HUDEP-2 (cell line): Measurements from ENCODE around the gene BMPR1A.

Experiments
- DNase-seq, 76 experiments: peaks; one replicate each; lab custom pipeline; 2025; ENCODE audit not compliant: unreplicated experiment in 76 of 76; lab: John Stamatoyannopoulos, UW

Gene BMPR1A

DNA sequence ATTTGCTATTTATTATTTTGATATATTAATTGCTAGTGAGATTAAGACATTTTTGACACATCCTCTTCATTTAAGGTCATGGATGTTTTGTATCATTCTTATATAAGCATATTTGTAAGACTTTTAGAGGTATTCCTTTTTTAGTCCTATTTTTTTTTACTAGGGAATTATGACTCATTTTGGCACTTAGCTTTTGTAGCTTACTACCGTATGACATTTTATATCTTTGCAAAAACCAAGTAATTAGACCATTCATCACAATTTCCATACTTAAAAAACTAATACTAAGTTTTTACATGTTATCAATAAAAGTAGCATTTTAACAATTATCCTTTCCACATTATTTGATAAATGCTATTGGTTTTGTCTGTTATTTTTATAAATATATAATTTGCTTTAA lies 41.6 kb downstream of the BMPR1A start:
- no peak for DNase-seq

DNA sequence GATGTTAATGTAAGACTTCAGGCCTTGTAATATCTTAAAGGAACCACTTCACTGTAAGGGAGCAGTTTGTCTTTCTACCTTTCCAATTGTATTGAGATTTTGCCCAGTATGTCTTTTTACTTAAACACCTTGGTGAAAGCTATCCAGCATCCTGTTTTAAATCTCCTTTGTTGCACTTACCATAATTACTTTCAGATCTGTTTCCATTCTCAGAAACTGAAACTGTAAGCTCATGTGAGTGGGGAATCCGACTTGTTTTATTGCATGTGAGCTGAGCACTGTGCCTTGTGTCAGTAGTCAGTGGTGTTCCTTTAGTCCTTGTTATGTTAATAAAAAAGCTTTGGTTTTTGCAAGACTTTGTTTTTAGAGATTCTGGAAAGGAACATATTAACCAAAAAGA lies 42.2 kb downstream of the BMPR1A start:
- DNase-seq, result no peak

DNA sequence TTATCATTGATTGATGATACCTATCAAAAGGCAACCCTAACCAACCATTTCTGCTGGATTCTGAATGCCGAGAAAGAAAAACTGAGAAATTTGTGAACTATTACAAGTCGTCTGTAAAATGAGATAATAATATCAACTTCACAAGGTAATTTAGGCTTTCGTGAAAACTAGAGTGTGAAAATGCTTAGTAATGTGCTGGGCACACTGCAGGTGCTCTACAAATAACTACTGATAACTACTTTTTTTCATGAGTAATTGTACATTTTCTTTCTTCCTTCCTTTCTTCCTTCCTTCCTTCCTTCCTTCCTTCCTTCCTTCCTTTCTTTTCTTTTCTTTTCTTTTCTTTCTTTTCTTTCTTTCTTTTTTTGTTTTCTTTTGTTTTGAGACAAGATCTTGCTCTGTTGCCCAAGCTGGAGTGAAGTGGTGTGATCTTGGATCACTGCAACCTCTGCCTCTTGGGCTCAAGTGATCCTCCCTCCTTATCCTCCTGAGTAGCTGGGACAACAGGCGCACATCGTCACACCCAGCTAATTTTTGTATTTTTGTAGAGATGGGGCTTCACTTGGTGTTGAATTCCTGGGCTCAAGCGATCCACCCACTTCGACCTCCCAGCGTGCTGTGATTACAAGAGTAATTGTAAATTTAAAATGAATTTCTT lies 42.9 kb downstream of the BMPR1A start:
- DNase-seq, result no peak

DNA sequence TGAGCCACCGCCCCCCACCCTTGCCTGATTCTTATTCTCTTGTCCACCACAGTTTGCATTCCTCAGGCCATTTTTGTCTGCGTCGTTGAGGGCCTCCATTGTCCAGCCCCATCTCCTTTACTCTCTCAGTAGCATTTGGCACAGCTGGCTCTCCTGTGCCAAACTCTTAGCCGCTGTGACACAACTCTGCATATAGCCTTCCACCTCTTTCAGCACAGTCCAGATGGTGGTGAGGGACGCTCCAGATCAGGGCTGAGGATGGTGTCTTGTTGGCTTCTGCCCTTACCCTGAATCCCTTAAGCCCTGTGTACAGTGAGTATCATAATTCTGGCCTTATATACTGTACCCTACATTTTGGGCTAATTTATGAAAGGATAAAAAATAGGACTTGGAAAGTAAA lies 45.6 kb downstream of the BMPR1A start:
- DNase-seq, result no peak

DNA sequence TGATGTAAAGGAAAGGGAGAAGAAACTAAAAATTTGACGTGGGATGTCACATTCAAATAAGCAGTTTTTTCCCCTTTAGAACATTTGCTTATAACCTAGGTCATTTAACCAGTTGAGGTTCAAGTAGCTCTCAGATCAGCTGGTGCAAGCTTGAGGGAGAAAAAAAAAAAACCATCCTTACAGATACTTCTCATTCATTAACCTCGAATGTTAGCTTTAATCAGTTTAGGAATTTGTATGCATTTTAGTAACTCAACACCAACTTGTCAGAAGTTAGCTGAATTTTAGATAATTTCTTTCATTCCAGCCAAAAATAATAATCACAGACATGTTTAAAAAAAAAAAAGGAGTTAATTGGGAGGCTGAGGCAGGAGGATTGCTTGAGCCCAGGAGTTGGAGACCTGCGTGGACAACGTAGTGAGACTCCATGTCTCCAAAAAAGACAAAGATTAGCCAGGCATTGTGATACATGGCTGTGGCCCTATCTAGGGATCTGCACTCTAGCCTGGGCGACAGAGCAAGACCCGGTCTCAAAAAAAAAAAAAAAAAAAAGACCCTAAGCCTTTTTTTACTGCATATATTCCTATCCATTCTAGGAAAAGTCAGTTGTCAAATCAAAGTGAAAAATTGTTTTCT lies 46.2 kb downstream of the BMPR1A start:
- no peak for DNase-seq

DNA sequence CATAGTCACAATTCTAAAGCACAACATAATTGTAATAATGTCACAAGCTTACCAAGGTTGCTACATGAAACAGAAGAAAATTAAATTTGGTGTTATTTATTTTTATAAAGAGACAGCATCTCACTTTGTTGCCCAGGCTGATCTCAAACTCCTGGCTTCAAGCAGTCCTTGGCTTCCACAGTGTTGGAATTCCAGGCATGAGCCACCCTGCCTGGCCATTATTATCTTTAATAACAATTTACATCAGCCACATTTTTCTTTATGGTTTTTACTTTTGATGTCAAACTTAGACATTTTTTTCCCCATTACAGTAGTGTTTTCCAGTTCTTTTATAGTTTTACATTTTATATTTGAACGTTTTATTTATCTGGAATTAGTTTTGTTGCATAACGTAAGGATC lies 46.7 kb downstream of the BMPR1A start:
- DNase-seq, result no peak

DNA sequence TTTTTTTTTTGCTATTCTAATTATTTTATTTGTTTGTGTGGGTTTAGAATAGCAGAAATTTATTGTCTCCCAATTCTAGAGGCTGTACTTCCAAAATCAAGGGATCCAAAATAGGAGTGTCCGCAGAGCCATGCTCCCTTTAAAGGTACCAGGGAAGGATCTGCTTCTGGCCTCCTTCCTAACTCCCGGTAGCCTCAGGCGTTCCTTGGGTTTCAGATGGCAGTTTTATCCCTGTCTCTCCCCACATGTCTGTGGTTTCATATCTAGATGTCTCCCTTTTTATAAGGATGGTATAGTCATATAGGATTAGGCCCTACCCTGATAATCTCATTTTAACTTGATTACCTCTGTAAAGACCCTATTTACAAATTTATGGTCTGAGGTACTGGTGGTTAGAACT lies 48.4 kb downstream of the BMPR1A start:
- DNase-seq, result no peak

DNA sequence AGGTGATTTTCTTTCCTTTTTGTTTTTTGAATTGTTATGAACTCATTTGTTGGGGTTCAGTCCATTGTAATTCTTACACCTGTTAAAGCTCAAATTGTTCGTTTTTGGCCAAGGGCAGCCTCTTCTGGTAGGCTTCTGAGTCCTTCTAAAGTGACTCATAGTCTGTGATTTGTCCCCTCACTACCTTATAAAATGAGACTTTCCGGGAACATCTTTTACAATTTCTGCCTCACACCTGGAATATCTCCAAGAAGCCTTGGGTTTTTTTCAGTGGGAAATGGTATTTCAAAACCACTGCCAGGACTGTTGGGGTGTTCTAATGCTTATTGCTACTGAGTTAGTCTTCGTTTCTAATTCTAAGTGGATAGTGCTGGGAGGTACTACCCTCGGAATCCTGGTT lies 56.7 kb downstream of the BMPR1A start:
- DNase-seq, result no peak

DNA sequence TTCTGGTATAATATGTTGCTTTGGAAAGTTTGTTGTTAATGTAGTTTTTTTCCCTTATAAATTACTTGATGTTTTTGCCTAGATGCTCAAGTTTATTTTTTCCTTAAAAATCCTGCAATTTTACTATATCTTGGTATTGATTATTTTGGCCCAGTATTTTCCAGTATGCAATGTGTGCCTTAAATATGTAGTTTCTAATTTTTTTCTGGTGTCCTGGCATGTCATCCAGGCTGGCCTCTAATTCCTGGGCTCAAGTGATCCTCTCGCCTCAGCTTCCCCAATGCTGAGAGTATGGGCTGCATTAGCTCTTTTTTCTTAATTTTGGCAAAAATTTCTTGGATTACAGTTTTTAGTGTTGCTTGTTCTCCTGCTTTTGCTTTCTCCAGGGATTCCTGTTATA lies 57.6 kb downstream of the BMPR1A start:
- DNase-seq, result no peak

DNA sequence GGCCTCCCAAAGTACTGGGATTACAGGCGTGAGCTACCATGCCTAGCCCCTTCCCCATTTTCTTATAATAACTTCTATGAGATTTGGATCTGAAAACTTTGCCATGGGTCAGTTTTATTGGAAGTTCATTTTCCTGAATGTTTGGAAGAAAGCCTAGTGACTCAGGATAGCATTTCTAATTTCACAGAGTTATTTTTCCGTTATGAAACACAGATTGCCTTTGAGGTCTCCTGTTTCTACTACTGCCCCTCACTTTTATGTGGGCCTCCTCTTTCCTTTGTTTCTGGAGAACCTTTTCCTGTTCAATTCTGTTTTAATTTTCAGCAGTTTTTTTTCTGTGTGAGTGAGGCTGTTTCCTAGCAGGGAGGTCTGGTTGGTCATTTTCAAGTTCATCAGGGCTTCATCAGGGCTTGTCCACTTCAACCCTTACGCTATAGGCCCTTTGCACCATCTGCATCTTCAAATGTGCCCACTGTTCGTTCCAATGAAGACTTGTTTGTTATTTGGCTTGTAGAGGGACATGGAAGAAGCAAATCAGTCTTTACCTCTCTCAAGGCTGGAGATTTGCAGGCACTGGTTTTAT lies 58.7 kb downstream of the BMPR1A start:
- no peak for DNase-seq

DNA sequence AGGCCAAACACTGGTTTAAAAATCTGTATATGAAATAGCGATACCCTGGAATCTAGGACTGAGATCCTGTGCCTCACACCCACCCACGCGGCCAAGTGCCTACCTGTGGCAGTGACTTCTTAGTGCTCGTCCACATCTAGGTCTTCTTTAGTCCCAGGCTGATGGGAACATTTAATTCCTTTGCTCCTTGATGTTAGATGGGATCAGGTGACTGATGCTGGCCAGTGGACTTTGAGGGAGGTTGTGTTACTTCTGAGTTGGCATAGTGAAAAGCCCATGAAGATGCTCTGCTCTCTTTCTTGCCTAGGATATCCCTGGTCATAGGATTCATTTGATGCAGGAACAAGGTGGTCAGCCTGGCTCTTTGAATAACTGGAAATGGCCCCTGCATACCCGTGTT lies 59.2 kb downstream of the BMPR1A start:
- DNase-seq, result no peak

DNA sequence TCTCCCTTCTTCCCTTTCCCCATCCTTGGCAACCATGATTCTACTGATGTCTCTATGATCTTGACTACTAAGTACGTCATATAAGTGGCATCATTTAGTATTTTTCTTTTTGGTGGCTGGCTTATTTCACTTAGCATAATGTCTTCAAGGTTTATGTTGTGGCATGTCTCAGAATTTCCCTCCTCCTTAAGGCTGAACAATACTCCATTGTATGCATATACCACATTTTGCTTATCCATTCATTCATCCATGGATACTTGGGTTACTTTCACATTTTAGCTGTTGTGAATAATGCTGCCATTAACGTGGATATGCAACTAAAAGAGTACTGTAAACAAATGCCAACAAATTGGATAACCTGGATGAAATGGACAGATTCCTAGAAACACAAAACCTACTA lies 60.8 kb downstream of the BMPR1A start:
- DNase-seq, result no peak

DNA sequence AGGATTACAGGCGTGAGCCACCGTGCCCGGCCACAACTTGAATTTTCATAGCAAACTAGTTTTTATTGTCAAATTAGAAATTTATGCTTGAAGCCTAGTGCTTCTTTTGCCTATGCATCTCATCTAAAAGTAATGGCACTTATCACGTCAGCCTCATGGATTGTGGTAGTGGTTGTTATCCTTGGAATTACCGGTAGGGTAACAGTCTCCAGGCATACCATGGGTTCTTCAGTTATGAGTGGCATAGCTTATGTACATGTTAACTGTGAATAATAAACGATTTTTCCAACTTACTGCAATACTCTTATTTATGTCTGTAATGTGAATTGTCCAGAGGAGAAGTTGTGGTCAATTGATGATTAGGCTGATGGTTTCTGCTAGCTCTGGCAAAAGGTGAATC lies 63.1 kb downstream of the BMPR1A start:
- no peak for DNase-seq

DNA sequence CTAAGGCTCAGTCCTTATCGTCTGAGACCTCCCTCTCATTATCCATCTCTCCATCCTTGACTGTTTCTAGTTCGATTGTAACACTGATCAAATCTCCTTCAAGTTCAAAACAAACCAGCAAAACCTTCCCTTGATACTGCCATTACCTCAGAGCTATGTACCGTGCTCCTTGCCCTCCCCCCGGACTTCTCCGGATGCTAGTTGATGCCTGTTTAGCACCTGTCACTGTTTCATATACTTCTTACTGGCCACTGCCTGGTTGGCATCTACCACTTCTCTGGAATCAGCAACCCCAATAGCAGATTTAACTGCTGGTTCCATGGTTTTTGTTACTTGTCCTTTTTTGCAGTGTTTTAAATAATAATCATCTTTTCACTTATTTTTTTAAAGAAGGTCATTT lies 64.1 kb downstream of the BMPR1A start:
- DNase-seq, result no peak

DNA sequence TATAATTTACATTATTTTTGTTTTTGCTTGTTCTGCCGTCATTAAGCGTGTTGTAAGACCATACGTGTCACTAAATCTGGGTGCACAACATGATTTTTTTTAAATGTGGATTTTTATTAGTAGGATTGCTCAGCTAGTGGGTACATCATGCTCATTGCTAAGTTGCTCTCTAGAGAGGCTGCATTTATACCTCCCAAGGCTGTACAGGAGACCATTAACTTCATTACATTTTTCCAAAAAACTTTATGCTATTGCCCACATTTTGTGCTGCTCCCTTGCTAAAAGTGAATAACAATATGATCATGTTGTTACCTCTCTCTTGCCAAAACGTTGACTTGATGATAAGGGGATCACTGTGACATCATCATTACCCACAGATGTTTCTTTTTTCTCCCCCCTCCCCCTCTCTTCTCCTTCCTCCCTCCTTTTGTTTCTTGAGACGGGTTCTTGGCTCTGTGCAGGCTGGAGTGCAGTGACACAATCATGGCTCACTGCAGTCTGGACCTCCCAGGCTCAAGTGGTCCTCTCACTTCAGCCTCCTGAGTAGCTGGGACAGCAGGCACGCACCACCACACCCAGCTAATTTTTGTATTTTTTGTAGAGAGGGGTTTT lies 65.1 kb downstream of the BMPR1A start:
- peak in 1 of 76 experiments; percentile 9 for DNase-seq

DNA sequence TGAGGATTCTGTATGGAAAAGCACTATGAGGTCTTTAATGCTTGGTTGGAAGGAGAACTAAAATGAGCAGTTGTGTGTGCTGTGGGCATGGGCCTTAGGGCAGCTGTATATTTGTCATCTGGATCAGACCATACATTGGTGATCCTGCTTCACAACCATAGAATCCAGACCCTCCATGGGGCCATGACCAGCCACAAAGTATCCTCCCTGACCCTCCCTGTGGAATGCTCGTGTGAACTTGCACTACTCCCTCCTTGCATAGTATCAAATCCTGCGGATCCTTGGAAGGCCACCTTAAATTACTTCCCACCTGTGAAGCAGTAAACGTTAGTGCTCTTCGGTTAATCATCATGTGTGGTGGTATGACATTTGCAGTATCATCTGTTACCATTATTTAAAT lies 67.1 kb downstream of the BMPR1A start:
- DNase-seq, result no peak

DNA sequence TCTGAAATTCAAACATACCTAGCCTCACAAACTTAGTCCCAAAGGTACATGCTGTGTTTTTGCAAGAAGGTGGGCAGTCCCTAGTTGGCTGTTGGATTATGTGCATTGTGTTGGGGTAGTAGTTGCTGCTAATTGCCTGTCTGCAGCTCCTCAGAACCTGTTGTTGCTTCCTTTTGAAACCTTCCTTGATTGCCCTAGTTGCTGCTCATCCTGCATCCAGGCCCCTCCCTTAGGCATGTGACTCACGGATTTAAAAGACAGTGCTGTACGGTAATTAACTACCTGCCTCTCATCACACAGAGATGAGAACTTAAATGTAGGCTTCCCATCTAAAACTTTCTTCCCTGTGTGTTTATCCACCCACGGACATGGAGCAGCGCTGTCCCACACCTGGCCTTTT lies 67.7 kb downstream of the BMPR1A start:
- no peak for DNase-seq

DNA sequence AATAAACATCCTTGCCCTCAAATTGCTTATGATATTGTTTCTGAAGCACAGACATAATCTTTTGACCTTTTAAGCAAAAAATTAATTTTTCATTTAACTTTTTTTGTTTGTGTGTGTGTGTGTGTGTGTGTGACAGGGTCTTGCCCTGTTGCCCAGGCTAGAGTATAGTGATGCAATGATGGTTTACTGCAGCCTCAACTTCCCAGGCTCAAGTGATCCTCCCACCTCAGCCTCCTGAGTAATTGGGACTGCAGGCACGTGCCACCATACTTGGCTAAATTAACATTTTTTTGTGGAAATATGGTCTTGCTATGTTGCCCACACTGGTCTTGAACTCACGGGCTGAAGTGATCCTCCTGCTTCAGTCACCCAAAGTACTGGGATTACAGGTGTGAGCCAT lies 68.9 kb downstream of the BMPR1A start:
- no peak for DNase-seq

DNA sequence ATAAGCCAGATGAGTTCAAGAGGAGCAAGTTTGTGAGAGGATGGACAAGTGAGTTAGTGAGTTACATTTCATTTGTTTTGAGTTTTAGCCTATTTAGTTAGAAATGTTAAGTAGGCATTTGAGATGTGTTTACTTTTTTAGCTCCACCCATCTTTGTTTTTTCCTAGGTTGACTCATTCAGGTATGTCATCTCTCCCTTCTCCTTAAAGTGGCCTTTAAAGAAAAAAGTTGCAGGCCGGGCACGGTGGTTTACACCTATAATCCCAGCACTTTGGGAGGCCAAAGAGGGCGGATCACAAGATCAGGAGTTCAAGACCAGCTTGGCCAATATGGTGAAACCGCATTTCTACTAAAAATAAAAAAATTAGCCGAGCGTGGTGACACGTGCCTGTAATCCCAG lies 71.2 kb downstream of the BMPR1A start:
- DNase-seq, result no peak

DNA sequence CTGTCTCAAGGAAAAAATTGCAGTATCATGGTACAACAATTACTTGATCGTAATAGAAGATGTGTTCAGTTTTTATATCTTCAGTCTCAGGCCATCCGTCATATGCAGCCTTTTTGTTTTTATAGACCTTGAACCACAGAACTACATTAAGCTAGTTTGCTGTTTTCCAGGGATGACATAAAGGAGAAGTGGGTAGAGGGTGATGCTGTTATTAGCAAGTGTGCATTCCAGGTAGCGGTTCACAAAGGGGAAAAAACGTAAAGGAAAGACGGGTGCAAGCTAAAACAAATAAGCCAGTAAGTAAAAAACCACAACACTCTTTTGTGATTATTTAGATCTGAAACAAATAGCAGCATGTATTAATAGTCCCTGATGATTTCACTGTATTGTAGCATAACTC lies 71.7 kb downstream of the BMPR1A start:
- DNase-seq, result no peak

DNA sequence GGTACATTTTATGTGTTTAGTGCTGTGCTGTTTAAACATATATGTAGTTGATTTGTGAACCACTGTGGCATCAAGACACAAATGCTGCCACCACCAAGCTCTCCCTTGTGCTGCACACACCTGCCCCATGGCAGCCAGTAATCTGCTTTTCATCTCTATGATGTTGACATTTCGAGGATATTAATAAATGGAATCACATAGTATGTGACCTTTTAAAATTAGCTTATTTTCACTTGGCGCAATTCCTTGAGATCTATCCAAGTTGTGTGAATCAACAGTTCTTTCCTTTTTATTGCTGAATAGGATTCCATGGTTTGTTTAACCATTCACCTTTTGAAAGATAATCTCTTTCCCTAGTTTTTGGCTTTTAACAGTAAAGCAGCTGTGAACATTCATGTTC lies 73.1 kb downstream of the BMPR1A start:
- no peak for DNase-seq

DNA sequence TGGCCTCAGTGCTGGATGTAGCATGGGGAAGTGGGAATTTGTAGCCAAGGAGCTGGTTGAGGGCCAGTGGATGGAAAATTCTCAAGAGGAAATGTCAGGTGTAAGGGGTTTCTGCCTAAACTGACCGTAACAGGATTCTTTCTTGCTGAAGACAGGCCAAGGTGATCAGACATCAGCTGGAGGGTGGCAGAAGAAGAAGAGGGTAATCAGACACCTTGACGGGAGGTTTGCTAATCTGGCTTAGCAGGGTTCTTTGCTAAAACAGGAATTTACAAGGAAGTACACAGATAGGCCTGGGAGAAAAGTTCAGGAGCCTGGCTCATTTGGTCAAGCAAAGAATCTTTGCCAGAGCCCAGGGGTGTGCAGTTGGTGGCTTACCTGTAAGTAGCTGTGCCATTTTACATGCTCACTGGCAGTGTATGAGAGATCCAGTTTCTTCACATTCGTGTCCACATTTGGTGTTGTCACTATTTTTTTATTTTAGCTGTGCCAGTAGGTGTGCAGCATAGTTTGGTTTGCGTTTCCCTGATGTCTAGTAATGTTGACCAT lies 73.7 kb downstream of the BMPR1A start:
- DNase-seq, result no peak
